MM.1S (cell line): ENCODE results near the gene DMWD.

Experiments
- DNase-seq: peaks from one replicate; pipeline ENCODE4 v3.0.0-alpha.2; 2015
- H2AFZ ChIP-seq: fragments of 300-600 bp; sonication (generic); 2 replicates; pipeline ENCODE4 v1.6.0; 2016; ENCODE audit warnings: antibody characterized with exemption, low read length
- H3F3A ChIP-seq: fragments of 300-600 bp; sonication (generic); 2 replicates; pipeline ENCODE4 v1.6.1; 2016; ENCODE audit warnings: mild to moderate bottlenecking, antibody characterized with exemption, low read length, moderate library complexity, mixed read lengths; ENCODE audit not compliant: insufficient read depth
- H3K27ac ChIP-seq: fragments of 300-600 bp; sonication (generic); 2 replicates; pipeline ENCODE4 v1.5.1; 2016; ENCODE audit warnings: mild to moderate bottlenecking, low read length
- H3K27me3 ChIP-seq: fragments of 300-600 bp; sonication (generic); replicated peaks from 2 replicates; pipeline ENCODE4 v1.6.0; 2016; ENCODE audit warnings: low read length; ENCODE audit not compliant: insufficient read depth
- H3K36me3 ChIP-seq: fragments of 300-600 bp; sonication (generic); replicated peaks from 2 replicates; pipeline ENCODE4 v1.6.1; 2016; ENCODE audit warnings: mild to moderate bottlenecking, low read length, mixed read lengths; ENCODE audit not compliant: insufficient read depth
- H3K4me1 ChIP-seq: fragments of 300-600 bp; sonication (generic); 2 replicates; pipeline ENCODE4 v1.6.1; 2016; ENCODE audit warnings: low read length, mixed read lengths
- H3K4me2 ChIP-seq: fragments of 300-600 bp; sonication (generic); 2 replicates; pipeline ENCODE4 v1.6.0; 2016; ENCODE audit warnings: low read depth, low read length
- H3K4me3 ChIP-seq: fragments of 300-600 bp; sonication (generic); 2 replicates; pipeline ENCODE4 v1.5.1; 2016; ENCODE audit warnings: low read length, mixed read lengths
- H3K79me2 ChIP-seq: fragments of 300-600 bp; sonication (generic); 2 replicates; pipeline ENCODE4 v1.6.1; 2016; ENCODE audit warnings: mixed run types, low read length, mixed read lengths
- H3K9ac ChIP-seq: fragments of 300-600 bp; sonication (generic); 2 replicates; pipeline ENCODE4 v1.6.1; 2016; ENCODE audit warnings: low read length, mixed read lengths
- H3K9me2 ChIP-seq: fragments of 300-600 bp; sonication (generic); replicated peaks from 2 replicates; pipeline ENCODE4 v1.6.1; 2016; ENCODE audit warnings: mild to moderate bottlenecking, low read length, mixed read lengths; ENCODE audit not compliant: insufficient read depth
- H3K9me3 ChIP-seq: fragments of 300-600 bp; sonication (generic); replicated peaks from 2 replicates; pipeline ENCODE4 v1.6.1; 2016; ENCODE audit warnings: mild to moderate bottlenecking, low read length, mixed read lengths; ENCODE audit not compliant: insufficient read depth
- H4K20me1 ChIP-seq: fragments of 300-600 bp; sonication (generic); 2 replicates; pipeline ENCODE4 v1.6.1; 2016; ENCODE audit warnings: mild to moderate bottlenecking, low read length, moderate library complexity, mixed read lengths; ENCODE audit not compliant: insufficient read depth
- EZH2 ChIP-seq: fragments of 300-600 bp; sonication (generic); optimal IDR thresholded peaks from 2 replicates; pipeline ENCODE3; 2017; ENCODE audit warnings: low read depth, mild to moderate bottlenecking, antibody characterized with exemption, low read length, mixed read lengths
- EZH2phosphoT487 ChIP-seq: fragments of 300-600 bp; sonication (generic); IDR thresholded peaks from 2 replicates; pipeline ENCODE4 v1.6.1; 2018; ENCODE audit warnings: antibody characterized with exemption, low read length
- TF ChIP-seq, protein P1 (sequence below): fragments of 300-600 bp; sonication (generic); IDR thresholded peaks from 2 replicates; pipeline ENCODE4 v1.5.1; 2016; ENCODE audit warnings: antibody characterized with exemption, low read length, mixed read lengths

Gene DMWD

DNA sequence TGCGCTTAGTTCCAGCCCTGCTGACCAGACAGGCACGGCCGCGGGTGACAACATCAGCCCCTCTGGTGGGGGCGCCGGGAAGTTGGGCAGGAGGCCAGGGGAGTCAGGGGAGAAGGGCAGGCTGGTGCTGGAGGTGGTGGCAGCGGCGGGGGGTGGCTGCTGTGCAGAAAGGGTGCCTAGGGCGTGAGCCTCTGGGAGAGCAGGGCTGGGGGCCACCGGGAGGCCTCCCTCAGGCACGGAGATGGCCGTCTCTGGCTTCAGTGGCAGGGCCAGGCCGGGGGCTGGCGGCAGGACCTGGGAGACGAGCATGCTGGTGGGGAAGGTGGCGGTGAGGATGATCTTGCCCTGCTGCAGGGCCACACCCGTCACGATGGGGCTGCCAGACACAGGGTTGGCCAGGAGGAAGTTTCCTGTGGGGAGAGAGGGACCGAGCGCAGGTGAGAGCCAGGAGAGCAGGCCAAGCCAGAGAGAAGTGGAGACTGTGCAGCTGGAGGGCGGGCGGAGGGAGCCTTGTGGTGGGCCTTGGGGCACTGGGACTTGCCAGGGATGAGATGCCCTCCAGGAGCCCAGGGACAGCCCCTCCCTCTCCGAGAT is 26.8 kb downstream of the DMWD start:
- peaks cover 38% of the 10 kb centered on the region; the same call in 1 of the 2 replicates for H3K27me3 ChIP-seq
- H3K4me1 ChIP-seq, result peaks cover under 1% of the 10 kb centered on the region; the same call in 1 of the 2 replicates
- TF ChIP-seq, protein P1, sequence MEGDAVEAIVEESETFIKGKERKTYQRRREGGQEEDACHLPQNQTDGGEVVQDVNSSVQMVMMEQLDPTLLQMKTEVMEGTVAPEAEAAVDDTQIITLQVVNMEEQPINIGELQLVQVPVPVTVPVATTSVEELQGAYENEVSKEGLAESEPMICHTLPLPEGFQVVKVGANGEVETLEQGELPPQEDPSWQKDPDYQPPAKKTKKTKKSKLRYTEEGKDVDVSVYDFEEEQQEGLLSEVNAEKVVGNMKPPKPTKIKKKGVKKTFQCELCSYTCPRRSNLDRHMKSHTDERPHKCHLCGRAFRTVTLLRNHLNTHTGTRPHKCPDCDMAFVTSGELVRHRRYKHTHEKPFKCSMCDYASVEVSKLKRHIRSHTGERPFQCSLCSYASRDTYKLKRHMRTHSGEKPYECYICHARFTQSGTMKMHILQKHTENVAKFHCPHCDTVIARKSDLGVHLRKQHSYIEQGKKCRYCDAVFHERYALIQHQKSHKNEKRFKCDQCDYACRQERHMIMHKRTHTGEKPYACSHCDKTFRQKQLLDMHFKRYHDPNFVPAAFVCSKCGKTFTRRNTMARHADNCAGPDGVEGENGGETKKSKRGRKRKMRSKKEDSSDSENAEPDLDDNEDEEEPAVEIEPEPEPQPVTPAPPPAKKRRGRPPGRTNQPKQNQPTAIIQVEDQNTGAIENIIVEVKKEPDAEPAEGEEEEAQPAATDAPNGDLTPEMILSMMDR, result no peak
- TF ChIP-seq EZH2phosphoT487 (no peak), EZH2 (no peak)
- H3K79me2 ChIP-seq, result no peaks in the 10 kb centered on the region
- H3K4me2 ChIP-seq, result no peak overlapping the region
- no peaks in the 10 kb centered on the region for H3K36me3 ChIP-seq
- H3F3A ChIP-seq, result peaks cover 10% of the 10 kb centered on the region
- no peak overlapping the region for H2AFZ ChIP-seq
- no peak for DNase-seq
- no peak overlapping the region for H3K9ac ChIP-seq
- no peak overlapping the region for H3K4me3 ChIP-seq
- no peaks in the 10 kb centered on the region for H3K9me3 ChIP-seq
- no peak overlapping the region for H3K27ac ChIP-seq
- no peaks in the 10 kb centered on the region for H3K9me2 ChIP-seq
- H4K20me1 ChIP-seq, result no peaks in the 10 kb centered on the region

DNA sequence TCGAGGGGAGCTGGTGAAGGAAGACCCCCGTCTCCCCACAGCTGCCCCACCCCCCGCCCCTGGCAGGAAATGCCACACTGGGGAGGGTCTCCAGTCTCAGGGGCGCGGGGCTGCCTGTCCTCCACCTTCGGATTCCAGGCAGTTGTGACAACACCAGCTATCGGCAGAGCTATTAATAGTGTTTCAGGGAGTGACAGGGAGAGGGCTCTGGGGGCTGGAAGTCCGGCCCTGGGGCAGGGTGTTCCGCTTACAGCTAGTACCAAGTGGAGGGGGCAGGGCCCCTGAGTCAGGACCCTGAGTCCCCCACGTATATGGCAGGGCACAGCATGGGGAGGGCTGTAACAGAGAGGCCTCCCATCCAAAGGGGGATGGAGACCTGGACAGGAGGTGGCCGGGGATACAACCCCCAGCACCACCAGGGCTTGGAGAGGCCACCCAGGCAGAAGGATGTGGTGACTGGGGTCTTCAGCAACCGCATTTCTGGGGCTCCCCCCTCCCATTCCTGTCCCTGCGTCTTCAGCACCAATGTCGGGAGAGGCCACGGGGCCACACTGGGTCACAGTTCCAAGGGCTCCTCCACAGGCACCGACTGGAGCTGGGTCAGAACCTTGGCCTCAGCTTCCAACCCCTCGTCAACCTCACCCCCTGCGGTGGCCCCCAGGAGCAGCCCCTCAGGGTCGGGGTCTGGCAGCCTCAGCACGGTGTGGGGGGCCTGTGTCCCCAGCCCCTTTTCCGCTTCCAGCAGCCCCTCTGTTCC is 27.5 kb downstream of the DMWD start:
- Histone ChIP-seq H3K4me1 (no peaks in the 10 kb centered on the region), H3K79me2 (no peaks in the 10 kb centered on the region), H3K4me2 (no peak overlapping the region), H3K27ac (no peak overlapping the region), H3K27me3 (peaks cover 38% of the 10 kb centered on the region; the same call in 1 of the 2 replicates), H2AFZ (no peak overlapping the region), H3K9ac (no peak overlapping the region), H3K36me3 (no peaks in the 10 kb centered on the region), H3K9me2 (no peaks in the 10 kb centered on the region), H3K4me3 (no peak overlapping the region), H3F3A (peaks cover 7% of the 10 kb centered on the region), H3K9me3 (no peaks in the 10 kb centered on the region), H4K20me1 (no peaks in the 10 kb centered on the region)
- no peak for DNase-seq
- TF ChIP-seq, protein P1, result no peak
- no peak for TF ChIP-seq EZH2
- no peak for TF ChIP-seq EZH2phosphoT487

DNA sequence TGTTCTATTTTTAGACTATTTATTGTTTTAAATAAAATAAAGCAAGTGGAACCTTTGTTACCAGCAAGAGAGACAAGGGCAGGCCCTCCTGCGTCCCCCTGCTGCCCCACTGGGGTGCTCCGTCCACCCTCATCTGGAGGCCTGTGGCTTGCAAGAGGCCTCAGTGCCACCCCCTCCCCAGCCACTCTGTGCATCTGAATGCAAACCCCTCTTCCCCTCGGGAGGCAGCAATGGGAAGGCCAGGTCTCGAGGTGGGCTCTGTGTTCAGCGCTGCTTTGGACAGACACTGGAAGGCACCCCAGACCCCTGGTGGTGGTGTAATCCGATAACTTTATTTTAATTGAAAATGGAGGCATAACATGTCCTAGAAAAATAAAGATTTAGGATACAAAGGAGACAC is 28.2 kb downstream of the DMWD start:
- Histone ChIP-seq H3K9ac (no peak overlapping the region), H3K4me2 (no peak overlapping the region), H3K79me2 (no peaks in the 10 kb centered on the region)

More for the DNA sequence above, 28.2 kb downstream of the DMWD start:
- H2AFZ ChIP-seq, result no peak overlapping the region
- no peaks in the 10 kb centered on the region for H3K9me2 ChIP-seq
- H3K4me3 ChIP-seq, result no peak overlapping the region
- H3K4me1 ChIP-seq, result no peaks in the 10 kb centered on the region
- no peak for TF ChIP-seq EZH2
- TF ChIP-seq, protein P1, result no peak
- TF ChIP-seq EZH2phosphoT487, result no peak
- H4K20me1 ChIP-seq, result no peaks in the 10 kb centered on the region
- H3K36me3 ChIP-seq, result no peaks in the 10 kb centered on the region
- H3K9me3 ChIP-seq, result no peaks in the 10 kb centered on the region
- peaks cover 38% of the 10 kb centered on the region; the same call in 1 of the 2 replicates for H3K27me3 ChIP-seq
- no peak for DNase-seq
- no peak overlapping the region for H3K27ac ChIP-seq
- peaks cover under 1% of the 10 kb centered on the region; the same call in 1 of the 2 replicates for H3F3A ChIP-seq
